ENCODE data around the gene ADD1. TPM values are rescaled to one million over a fixed set of nuclear protein-coding genes. Genes with fewer than 3 reads are reported as not detected.
A peak's percentile ranks its signal among the peaks of the same experiment; 100 is the strongest.

ADD1 gene
- total and polyA plus RNA-seq, 2 of the 13 experiments (the other 11 are each of a cell fraction or from before 2014, with no cell fraction given): 73.9 to 122 TPM

- peak; percentile 87 for TF ChIP-seq HMGXB3 (CRISPR knock-in tag; IDR thresholded peaks at IDR 0.05; ENCODE audit: borderline replicate concordance)
- TF ChIP-seq ZNF124 (CRISPR knock-in tag; IDR thresholded peaks at IDR 0.05): peak; percentile 73; the same call in 1 of the 2 replicates
- TF ChIP-seq HIC2 (CRISPR knock-in tag; IDR thresholded peaks at IDR 0.05; ENCODE audit: low read depth): no peak; the same call in 1 of the 2 replicates
- no peak for TF ChIP-seq SMC3 (IDR thresholded peaks at IDR 0.05; ENCODE audit: low read length)
- no peak for TF ChIP-seq PBX3 (CRISPR knock-in tag; IDR thresholded peaks at IDR 0.05; ENCODE audit: borderline replicate concordance)
- TF ChIP-seq ZKSCAN5 (CRISPR knock-in tag; IDR thresholded peaks at IDR 0.05): no peak
- peak; percentile 93 for TF ChIP-seq CREM (IDR thresholded peaks at IDR 0.05)
- TF ChIP-seq CREM (CRISPR knock-in tag; IDR thresholded peaks at IDR 0.05): 0 out of 2 replicates have a peak, but pooled peaks have one; percentile 10
- TF ChIP-seq NR1H2 (CRISPR knock-in tag; IDR thresholded peaks at IDR 0.05; ENCODE audit: borderline replicate concordance, low read depth): peak; percentile 78; the same call in 1 of the 2 replicates
- TF ChIP-seq BCL6 (CRISPR knock-in tag; IDR thresholded peaks at IDR 0.05): peak; percentile 59
- TF ChIP-seq PAX8 (CRISPR knock-in tag; IDR thresholded peaks at IDR 0.05; ENCODE audit: borderline replicate concordance): peak; percentile 77; the same call in 1 of the 2 replicates
- no peak for TF ChIP-seq SP140L (CRISPR knock-in tag; IDR thresholded peaks at IDR 0.05; ENCODE audit: borderline replicate concordance)
- TF ChIP-seq ATF5 (CRISPR knock-in tag; IDR thresholded peaks at IDR 0.05; ENCODE audit: low read depth): peak; percentile 97; the same call in 1 of the 2 replicates
- peak; percentile 97 for TF ChIP-seq ATF7-NPFF (CRISPR knock-in tag; IDR thresholded peaks at IDR 0.05; ENCODE audit: low read depth)
- TF ChIP-seq AGO2 (optimal IDR thresholded peaks at IDR 0.05; ENCODE audit: low read depth, low read length): peak; percentile 17
- peak; percentile 79; the same call in 1 of the 2 replicates for TF ChIP-seq ZMAT3 (CRISPR knock-in tag; conservative IDR thresholded peaks at IDR 0.05)
- peak; percentile 46 for TF ChIP-seq SKI (IDR thresholded peaks at IDR 0.05; ENCODE audit: partially characterized antibody)
- TF ChIP-seq ZNF225 (CRISPR knock-in tag; IDR thresholded peaks at IDR 0.05): 0 out of 2 replicates have a peak, but pooled peaks have one; percentile 18
- TF ChIP-seq ZSCAN21 (CRISPR knock-in tag; IDR thresholded peaks at IDR 0.05; ENCODE audit: borderline replicate concordance): peak; percentile 97; the same call in 1 of the 2 replicates
- TF ChIP-seq ZBTB7B (CRISPR knock-in tag; IDR thresholded peaks at IDR 0.05): peak; percentile 83
- peak; percentile 46; the same call in 1 of the 2 replicates for TF ChIP-seq SP2 (CRISPR knock-in tag; IDR thresholded peaks at IDR 0.05)
- TF ChIP-seq ZMYM2 (CRISPR knock-in tag; IDR thresholded peaks at IDR 0.05): no peak
Observed at GRCh38 chr4:2963175-2963965, 119.7 kb downstream of the ADD1 start, which contains the start of the genes GRK4 and NOP14 (continued).
